Left lobe of liver (tissue), 2 donors: ENCODE data around the gene SULT4A1. TPM values are rescaled to one million over a fixed set of nuclear protein-coding genes. Genes with fewer than 3 reads are reported as not detected.

ENCODE experiments used
- ATAC-seq: fragments of 200-7000 bp; cut with Tn5 transposase; one replicate; pipeline ENCODE4 v1.9.1; 2020; ENCODE audit warnings: mild to moderate bottlenecking, moderate library complexity
- DNase-seq: peaks from one replicate; pipeline ENCODE4 v3.0.0-alpha.2; 2020; ENCODE audit warnings: low spot score
- total RNA-seq: library from RNA; stranded (reverse); gene quantifications from one replicate; pipeline ENCODE4 v1.2.1, GENCODE V29; 2021
- donor health status: DM: no; HTN: no; CAD: no; lungs with moderate emphysema.
- donor health status: DM: no; HTN: yes; CAD: no.

The SULT4A1 gene
- total RNA-seq, 1 donor from 2014 or later = not detected

- DNase-seq (no peak), ATAC-seq (no peak)
Observed at GRCh38 chr22:43830931-43831560, 31.3 kb downstream of the SULT4A1 start.

GRCh38 chr22:43829904-43830851 lies 32.1 kb downstream of the SULT4A1 start:
- DNase-seq = peak; percentile 86
- peak; percentile 85 for ATAC-seq

- DNase-seq = no peak
- ATAC-seq = no peak
Observed at GRCh38 chr22:43828998-43829782, 33.1 kb downstream of the SULT4A1 start.

GRCh38 chr22:43828725-43828997 lies 33.7 kb downstream of the SULT4A1 start:
- DNase-seq (no peak), ATAC-seq (no peak)

GRCh38 chr22:43827926-43828724 lies 34.2 kb downstream of the SULT4A1 start:
- ATAC-seq (no peak), DNase-seq (peak; percentile 32)

- peak; percentile 1 for DNase-seq
- ATAC-seq = no peak
Observed at GRCh38 chr22:43827003-43827735, 35.1 kb downstream of the SULT4A1 start.

- DNase-seq = peak; percentile 54
- ATAC-seq = peak; percentile 52
Observed at GRCh38 chr22:43826142-43827002, 35.9 kb downstream of the SULT4A1 start.

GRCh38 chr22:43825651-43826050 lies 36.7 kb downstream of the SULT4A1 start:
- no peak for DNase-seq
- ATAC-seq = no peak

- DNase-seq = peak; percentile 40
- no peak for ATAC-seq
Observed at GRCh38 chr22:43824724-43825420, 37.4 kb downstream of the SULT4A1 start.

GRCh38 chr22:43823911-43824665 lies 38.2 kb downstream of the SULT4A1 start:
- DNase-seq (peak; percentile 37), ATAC-seq (peak; percentile 30)

- ATAC-seq (peak; percentile 86), DNase-seq (peak; percentile 88)
Observed at GRCh38 chr22:43823353-43823908, 38.9 kb downstream of the SULT4A1 start.

GRCh38 chr22:43821606-43822425 lies 40.5 kb downstream of the SULT4A1 start:
- DNase-seq (peak; percentile 41), ATAC-seq (no peak)

GRCh38 chr22:43820651-43821305 lies 41.5 kb downstream of the SULT4A1 start:
- DNase-seq (peak; percentile 59), ATAC-seq (peak; percentile 53)

GRCh38 chr22:43819931-43820640 lies 42.2 kb downstream of the SULT4A1 start:
- no peak for ATAC-seq
- peak; percentile 11 for DNase-seq

GRCh38 chr22:43819421-43819921 lies 42.8 kb downstream of the SULT4A1 start:
- DNase-seq = peak; percentile 33
- no peak for ATAC-seq
